D721Med (cell line): ENCODE results near the gene DNAJC25.

Experiments used
- DNase-seq: peaks from one replicate; pipeline ENCODE4 v3.0.0; 2011; ENCODE audit warnings: low spot score; ENCODE audit not compliant: insufficient read length
- FAIRE-seq: peaks from 2 replicates; lab custom pipeline; 2011; peaks lifted over from hg19 to GRCh38; lab: Jason Lieb, UNC
- TF ChIP-seq, protein P1 (sequence below): IDR thresholded peaks from 2 replicates; pipeline ENCODE4 v1.5.1; 2012; ENCODE audit warnings: mild to moderate bottlenecking, control low read depth; ENCODE audit not compliant: insufficient read depth; ENCODE audit errors: missing control alignments

The DNAJC25 gene

DNA sequence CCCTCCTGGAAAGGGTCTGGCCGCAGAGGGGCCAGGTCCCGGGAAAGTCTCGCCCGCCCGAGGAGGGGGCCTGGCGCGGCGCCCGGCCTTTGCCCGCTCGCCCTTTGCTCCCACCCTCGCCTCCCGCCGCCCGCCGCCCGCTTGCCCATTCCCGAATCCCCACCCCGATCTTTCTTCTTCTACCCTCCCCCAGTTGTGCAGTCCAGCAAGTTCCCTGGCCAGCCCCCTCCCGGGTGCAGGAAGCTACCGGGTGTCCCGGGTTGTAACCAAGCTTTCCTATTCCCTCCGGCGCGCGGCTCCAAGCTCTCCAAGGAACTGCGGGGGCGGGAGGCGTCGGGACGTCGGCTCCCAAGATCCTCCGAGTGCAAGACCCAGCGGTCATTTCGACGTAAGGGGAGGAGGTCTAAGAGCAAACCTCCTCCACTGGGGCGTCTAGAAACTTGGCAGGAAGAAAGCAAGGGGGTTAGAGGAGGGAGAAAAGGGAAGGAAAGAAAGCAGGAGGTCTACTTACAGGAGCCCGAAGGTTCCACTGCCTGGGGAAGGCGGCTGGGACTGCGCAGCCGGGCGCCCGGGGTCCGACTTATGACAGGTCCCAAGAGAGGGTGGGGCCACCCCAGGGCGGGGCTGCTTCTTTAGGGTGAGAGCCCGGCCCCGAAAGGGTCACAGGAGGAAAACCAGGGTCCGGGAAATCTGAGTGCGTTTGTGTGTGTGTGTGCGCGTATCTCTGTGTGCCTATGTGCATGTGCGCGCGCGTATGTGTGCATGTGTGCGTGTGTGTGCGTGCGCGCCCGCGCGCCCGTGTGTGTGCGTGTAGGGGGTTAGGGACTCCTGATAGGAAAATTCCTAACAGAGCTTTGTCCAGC lies 31.8 kb upstream of the DNAJC25 start, which contains the start of gene PTGR1:
Gene PTGR1, minus strand, starts transcription at position 556 of the 863 bp plus-strand sequence. CDS start 2,225 bp downstream, outside the sequence.
- FAIRE-seq (no peak), DNase-seq (peak; percentile 58)
- TF ChIP-seq, protein P1, sequence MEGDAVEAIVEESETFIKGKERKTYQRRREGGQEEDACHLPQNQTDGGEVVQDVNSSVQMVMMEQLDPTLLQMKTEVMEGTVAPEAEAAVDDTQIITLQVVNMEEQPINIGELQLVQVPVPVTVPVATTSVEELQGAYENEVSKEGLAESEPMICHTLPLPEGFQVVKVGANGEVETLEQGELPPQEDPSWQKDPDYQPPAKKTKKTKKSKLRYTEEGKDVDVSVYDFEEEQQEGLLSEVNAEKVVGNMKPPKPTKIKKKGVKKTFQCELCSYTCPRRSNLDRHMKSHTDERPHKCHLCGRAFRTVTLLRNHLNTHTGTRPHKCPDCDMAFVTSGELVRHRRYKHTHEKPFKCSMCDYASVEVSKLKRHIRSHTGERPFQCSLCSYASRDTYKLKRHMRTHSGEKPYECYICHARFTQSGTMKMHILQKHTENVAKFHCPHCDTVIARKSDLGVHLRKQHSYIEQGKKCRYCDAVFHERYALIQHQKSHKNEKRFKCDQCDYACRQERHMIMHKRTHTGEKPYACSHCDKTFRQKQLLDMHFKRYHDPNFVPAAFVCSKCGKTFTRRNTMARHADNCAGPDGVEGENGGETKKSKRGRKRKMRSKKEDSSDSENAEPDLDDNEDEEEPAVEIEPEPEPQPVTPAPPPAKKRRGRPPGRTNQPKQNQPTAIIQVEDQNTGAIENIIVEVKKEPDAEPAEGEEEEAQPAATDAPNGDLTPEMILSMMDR: no peak

- TF ChIP-seq, protein P1: no peak
- no peak for FAIRE-seq
- no peak for DNase-seq
Observed at GRCh38 chr9:111599955-111600343, 31.2 kb upstream of the DNAJC25 start.

DNA sequence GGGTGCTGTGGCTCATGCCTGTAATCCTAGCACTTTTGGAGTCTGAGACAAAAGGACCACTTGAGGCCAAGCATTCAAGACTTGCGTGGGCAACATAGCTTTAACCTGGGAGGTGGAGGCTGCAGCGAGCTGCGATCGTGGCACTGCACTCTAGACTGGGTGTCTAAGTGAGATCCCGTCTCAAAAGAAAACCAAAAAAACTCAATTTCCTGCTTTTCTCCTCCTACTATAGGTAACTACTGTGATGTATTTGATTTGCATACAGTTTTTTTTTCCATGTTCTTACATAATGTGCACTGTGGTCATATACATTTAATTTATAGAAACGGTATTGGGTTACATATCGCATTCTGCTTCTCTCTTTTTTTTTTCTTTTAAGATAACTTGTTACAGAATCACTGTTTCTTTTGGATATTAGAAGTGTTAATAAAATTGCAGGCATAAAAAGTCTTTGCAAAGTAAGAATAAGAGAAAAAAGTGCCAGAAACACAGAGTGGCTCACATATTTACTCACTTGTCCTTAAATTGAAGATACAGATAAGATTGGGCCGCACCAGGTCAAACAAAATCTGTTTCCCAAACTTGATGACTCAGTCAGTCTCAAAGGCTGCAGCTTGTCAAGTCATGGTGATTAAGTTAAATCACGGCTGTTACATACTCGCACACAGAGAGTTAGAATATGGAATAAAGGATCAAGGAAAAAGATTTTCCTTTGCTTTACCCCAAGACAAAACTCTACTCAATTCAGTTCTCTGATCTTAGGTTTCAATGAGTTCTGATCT lies 29.7 kb upstream of the DNAJC25 start:
- TF ChIP-seq, protein P1: no peak
- DNase-seq (no peak), FAIRE-seq (no peak)

- DNase-seq: no peak
- TF ChIP-seq, protein P1: no peak
- FAIRE-seq: no peak
Observed at GRCh38 chr9:111603041-111603440, 28.1 kb upstream of the DNAJC25 start.

DNA sequence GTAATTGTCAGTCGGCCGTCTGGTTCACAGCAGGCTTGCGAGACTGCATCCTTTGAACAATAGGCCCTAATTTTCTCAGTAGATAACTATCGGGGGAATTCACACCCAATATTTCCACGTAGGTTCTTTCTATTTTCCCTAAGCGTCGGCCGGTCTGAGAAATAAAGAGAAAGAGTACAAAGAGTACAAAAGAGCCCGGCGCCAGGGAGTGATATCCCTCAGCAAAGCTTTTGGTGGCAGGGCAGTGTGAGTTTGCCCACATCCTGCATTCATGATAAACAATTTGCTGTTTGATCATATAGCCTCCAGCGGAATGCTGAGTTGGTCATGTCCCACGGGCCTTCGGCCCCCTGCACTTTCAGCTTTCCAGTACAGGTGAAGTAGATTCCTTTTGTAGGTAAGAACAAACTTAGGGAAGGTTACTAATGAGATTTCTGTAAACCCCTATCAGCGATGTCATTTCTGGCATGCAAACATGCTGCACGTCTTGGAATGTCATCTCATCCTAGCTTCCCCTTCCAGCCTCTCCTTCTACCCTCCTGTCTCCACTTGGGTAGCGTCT lies 27.0 kb upstream of the DNAJC25 start:
- FAIRE-seq: no peak
- TF ChIP-seq, protein P1: no peak
- DNase-seq: no peak

DNA sequence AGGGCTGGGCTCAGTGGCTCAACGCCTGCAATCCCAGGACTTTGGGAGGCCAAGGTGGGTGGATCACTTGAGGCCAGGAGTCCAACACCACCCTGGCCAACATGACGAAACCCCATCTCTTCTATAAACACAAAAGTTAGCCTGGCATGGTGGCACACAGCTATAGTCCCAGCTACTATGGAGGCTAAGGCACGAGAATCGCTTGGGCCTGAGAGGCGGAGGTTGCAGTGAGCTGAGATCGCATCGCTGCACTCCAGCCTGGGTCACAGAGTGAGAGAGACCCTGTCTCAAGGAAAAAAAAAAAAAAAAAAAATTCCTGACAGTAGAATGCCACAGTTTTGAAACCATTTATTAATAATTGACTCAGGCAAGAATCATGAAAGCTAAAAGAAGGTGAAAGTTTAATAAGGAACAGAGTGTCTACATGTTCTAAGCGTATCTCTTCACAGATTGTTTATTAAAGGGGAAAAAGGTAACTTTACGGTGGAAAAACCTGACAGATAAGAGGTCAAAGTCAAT lies 26.0 kb upstream of the DNAJC25 start:
- DNase-seq: no peak

More for the DNA sequence above, 26.0 kb upstream of the DNAJC25 start:
- no peak for FAIRE-seq
- TF ChIP-seq, protein P1: no peak
